ENCODE measurements around the gene GNG8. TPM values are rescaled to one million over a fixed set of nuclear protein-coding genes. Genes with fewer than 3 reads are reported as not detected.

GNG8 gene
- total and polyA plus RNA-seq, 10 of the 15 experiments (the other 5 are each of a cell fraction or from before 2014, with no cell fraction given): 1.2 to 6.6 (median 2.7) TPM; not detected in 6

DNA sequence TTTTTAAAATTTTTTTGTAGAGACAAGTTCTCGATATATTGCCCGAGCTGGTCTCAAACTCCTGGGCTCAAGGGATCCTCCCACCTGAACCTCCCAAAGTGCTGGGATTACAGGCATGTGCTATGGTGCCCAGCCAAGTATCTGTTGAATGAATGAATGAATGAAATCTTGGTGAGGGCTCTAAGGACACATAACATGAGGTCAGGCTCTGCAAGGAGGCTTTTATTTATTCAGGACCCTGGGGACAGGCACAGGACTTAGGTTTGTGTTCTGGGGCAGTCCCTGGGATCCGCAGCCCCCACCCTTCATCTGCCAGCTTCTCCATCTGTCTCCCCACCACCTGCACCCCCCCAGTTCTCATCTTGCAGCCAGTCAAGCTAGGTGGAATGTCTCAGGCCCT, 15.7 kb downstream of the GNG8 start:
- CTCF ChIA-PET: interaction anchor here (0.5 to 13.7 kb wide), 12 partner anchors 9 to 109 kb away, joined by 3 to 434 read pairs (median 6); partner anchors contain the start of genes CALM3, DACT3 and PTGIR
- Histone ChIP-seq H3K9ac (ENCODE audit: control insufficient read depth, insufficient read depth, low read length) (peak overlapping the region; percentile 7; the same call in 1 of the 2 replicates), H3K36me3 (ENCODE audit: control insufficient read depth in 2 of 2, insufficient read depth in 2 of 2, low read length in 1 of 2) (no peaks in the 10 kb centered on the region), H4K20me1 (ENCODE audit: control insufficient read depth, insufficient read depth) (no peaks in the 10 kb centered on the region), H2AFZ (ENCODE audit: control insufficient read depth, low read depth, low read length) (no peak overlapping the region), H3K4me2 (ENCODE audit: control insufficient read depth, insufficient read depth) (peak overlapping the region; percentile 72; the same call in 1 of the 2 replicates), H3K27me3 (replicated peaks in 1 of 2; ENCODE audit: control insufficient read depth in 2 of 2, insufficient read depth in 2 of 2, low read length in 1 of 2) (no peaks in the 10 kb centered on the region), H3K9me3 (replicated peaks; ENCODE audit: control insufficient read depth, insufficient read depth, low read length) (no peaks in the 10 kb centered on the region), H3K27ac (ENCODE audit: control insufficient read depth, insufficient read depth) (peak overlapping the region; percentile 85), H3K4me1 (ENCODE audit: control insufficient read depth, insufficient read depth, low read length) (peaks cover 47% of the 10 kb centered on the region), H3K79me2 (ENCODE audit: control insufficient read depth, insufficient read depth, low read length) (peaks cover 32% of the 10 kb centered on the region), H3K4me3 (peak overlapping the region; percentile 23; the same call in 1 of the 2 replicates)
- intact Hi-C loops (cut with micrococcal nuclease; ENCODE audit: unreplicated experiment) (no loop called here), in situ Hi-C loops (cut with MboI) (no loop called here)
- SMC1A ChIA-PET (ENCODE audit: uncharacterized antibody, unreplicated experiment): interaction anchor here (0.9 to 17.6 kb wide), 6 partner anchors 10 to 98 kb away, joined by 3 to 286 read pairs (median 10); partner anchors contain the start of genes CALM3 and DACT3
- RAD21 ChIA-PET (ENCODE audit: unreplicated experiment): interaction anchor here (0.6 to 11.8 kb wide), 6 partner anchors 8 to 95 kb away, joined by 3 to 245 read pairs (median 10); partner anchors contain the start of gene DACT3
- DNase-seq (ENCODE audit: low read depth, low spot score): no peak
- no peak for FAIRE-seq
- WGBS (ENCODE audit: insufficient coverage, insufficient replicate concordance, low lambda C conversion rate, missing lambda C conversion rate): 0% methylated on average over 3 of the region's 3 CpGs
- BruUV-seq (replicated peaks): TSS peak; percentile 95
- TF ChIP-seq SMARCA5 (IDR thresholded peaks at IDR 0.05) (0 out of 2 replicates have a peak, but pooled peaks have one; percentile 45), ZNF24 (IDR thresholded peaks at IDR 0.05) (peak; percentile 79), CEBPB (IDR thresholded peaks at IDR 0.05; ENCODE audit: borderline replicate concordance in 1 of 2, low read depth in 2 of 2, low read length in 2 of 2) (no peak)
- POLR2A ChIA-PET: interaction anchor here (0.7 to 7.7 kb wide), 4 partner anchors 17 to 655 kb away, joined by 3 to 72 read pairs (median 17); partner anchors contain the start of genes CALM3, DACT3 and INAFM1
- ATAC-seq: no peak

DNA sequence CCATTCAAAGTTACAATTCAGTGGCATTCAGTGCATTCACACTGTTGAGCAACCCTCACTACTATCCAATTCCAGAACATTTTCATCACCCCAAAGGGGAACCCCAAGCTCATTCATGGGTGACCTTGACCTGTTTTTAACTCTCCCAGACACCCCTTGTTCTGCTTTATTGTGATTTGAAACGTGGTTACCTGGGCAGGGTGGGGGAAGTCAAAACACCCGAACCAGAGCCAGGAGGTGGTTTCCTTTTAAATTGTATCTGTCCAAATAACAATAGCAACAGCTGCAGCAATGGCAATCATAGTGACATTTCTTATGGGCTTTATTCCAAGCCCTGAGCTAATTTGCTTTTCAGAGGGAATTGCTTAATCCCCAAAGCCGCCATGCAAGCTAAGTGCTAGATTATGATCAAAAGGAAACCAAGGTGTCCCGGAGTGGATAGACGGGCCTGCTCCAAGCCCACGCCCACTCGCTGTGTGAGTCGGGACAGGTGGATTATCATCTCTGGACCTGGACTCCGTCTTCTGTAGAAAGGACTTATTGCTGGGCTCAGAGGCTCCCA, 17.3 kb downstream of the GNG8 start:
- H3K4me2 ChIP-seq (ENCODE audit: control insufficient read depth, insufficient read depth): peak overlapping the region; percentile 71
- 48% methylated on average over 9 of the region's 9 CpGs for WGBS (ENCODE audit: insufficient coverage, insufficient replicate concordance, low lambda C conversion rate, missing lambda C conversion rate)
- peak; percentile 77 for DNase-seq (ENCODE audit: low read depth, low spot score)
- no peaks in the 10 kb centered on the region for H4K20me1 ChIP-seq (ENCODE audit: control insufficient read depth, insufficient read depth)
- peak; percentile 63 for ATAC-seq
- H3K27me3 ChIP-seq (replicated peaks in 1 of 2; ENCODE audit: control insufficient read depth in 2 of 2, insufficient read depth in 2 of 2, low read length in 1 of 2): no peaks in the 10 kb centered on the region
- H2AFZ ChIP-seq (ENCODE audit: control insufficient read depth, low read depth, low read length): no peak overlapping the region
- RAD21 ChIA-PET (ENCODE audit: unreplicated experiment): interaction anchor here (0.6 to 11.8 kb wide), 10 partner anchors 10 to 222 kb away, joined by 3 to 245 read pairs (median 4); partner anchors contain the start of genes CALM3 and DACT3
- intact Hi-C loops (cut with micrococcal nuclease; ENCODE audit: unreplicated experiment) (no loop called here), in situ Hi-C loops (cut with MboI) (no loop called here)
- H3K9ac ChIP-seq (ENCODE audit: control insufficient read depth, insufficient read depth, low read length): peak overlapping the region; percentile 41; the same call in 1 of the 2 replicates
- peak; percentile 81 for FAIRE-seq
- H3K4me3 ChIP-seq: peak overlapping the region; percentile 46; the same call in 1 of the 2 replicates
- peaks cover 39% of the 10 kb centered on the region for H3K4me1 ChIP-seq (ENCODE audit: control insufficient read depth, insufficient read depth, low read length)
- H3K27ac ChIP-seq (ENCODE audit: control insufficient read depth, insufficient read depth): peak overlapping the region; percentile 85
- H3K36me3 ChIP-seq (ENCODE audit: control insufficient read depth in 2 of 2, insufficient read depth in 2 of 2, low read length in 1 of 2): no peaks in the 10 kb centered on the region
- peaks cover 27% of the 10 kb centered on the region for H3K79me2 ChIP-seq (ENCODE audit: control insufficient read depth, insufficient read depth, low read length)
- POLR2A ChIA-PET: interaction anchor here (0.6 to 7.7 kb wide), 8 partner anchors 10 to 271 kb away, joined by 3 to 72 read pairs (median 4); partner anchors contain the start of genes CALM3 and DACT3
- SMC1A ChIA-PET (ENCODE audit: uncharacterized antibody, unreplicated experiment): interaction anchor here (0.6 to 17.6 kb wide), 7 partner anchors 8 to 734 kb away, joined by 3 to 286 read pairs (median 5); partner anchors contain the start of genes CALM3 and DACT3
- no peaks in the 10 kb centered on the region for H3K9me3 ChIP-seq (replicated peaks; ENCODE audit: control insufficient read depth, insufficient read depth, low read length)
- BruUV-seq (replicated peaks): TSS peak; percentile 78
- CTCF ChIA-PET: interaction anchor here (1.0 to 13.7 kb wide), 5 partner anchors 10 to 103 kb away, joined by 3 to 434 read pairs (median 8); partner anchors contain the start of genes DACT3 and PTGIR
- TF ChIP-seq EED (IDR thresholded peaks at IDR 0.05; ENCODE audit: low read depth) (peak; percentile 67), CBFB (IDR thresholded peaks at IDR 0.05; ENCODE audit: low read depth) (0 out of 2 replicates have a peak, but pooled peaks have one; percentile 27), RUNX3 (IDR thresholded peaks at IDR 0.05; ENCODE audit: low read length) (peak; percentile 85), POU2F2 (IDR thresholded peaks at IDR 0.05; ENCODE audit: borderline replicate concordance, low read depth, low read length) (no peak), CREM (IDR thresholded peaks at IDR 0.05; ENCODE audit: low read depth) (peak; percentile 63; the same call in 1 of the 2 replicates), NFIC (IDR thresholded peaks at IDR 0.05; ENCODE audit: low read depth, low read length) (peak; percentile 77), CHD1 (IDR thresholded peaks at IDR 0.05; ENCODE audit: low read depth, low read length) (no peak), POLR2AphosphoS5 (IDR thresholded peaks at IDR 0.05; ENCODE audit: low read length) (no peak)
- TF ChIP-seq, protein P1, sequence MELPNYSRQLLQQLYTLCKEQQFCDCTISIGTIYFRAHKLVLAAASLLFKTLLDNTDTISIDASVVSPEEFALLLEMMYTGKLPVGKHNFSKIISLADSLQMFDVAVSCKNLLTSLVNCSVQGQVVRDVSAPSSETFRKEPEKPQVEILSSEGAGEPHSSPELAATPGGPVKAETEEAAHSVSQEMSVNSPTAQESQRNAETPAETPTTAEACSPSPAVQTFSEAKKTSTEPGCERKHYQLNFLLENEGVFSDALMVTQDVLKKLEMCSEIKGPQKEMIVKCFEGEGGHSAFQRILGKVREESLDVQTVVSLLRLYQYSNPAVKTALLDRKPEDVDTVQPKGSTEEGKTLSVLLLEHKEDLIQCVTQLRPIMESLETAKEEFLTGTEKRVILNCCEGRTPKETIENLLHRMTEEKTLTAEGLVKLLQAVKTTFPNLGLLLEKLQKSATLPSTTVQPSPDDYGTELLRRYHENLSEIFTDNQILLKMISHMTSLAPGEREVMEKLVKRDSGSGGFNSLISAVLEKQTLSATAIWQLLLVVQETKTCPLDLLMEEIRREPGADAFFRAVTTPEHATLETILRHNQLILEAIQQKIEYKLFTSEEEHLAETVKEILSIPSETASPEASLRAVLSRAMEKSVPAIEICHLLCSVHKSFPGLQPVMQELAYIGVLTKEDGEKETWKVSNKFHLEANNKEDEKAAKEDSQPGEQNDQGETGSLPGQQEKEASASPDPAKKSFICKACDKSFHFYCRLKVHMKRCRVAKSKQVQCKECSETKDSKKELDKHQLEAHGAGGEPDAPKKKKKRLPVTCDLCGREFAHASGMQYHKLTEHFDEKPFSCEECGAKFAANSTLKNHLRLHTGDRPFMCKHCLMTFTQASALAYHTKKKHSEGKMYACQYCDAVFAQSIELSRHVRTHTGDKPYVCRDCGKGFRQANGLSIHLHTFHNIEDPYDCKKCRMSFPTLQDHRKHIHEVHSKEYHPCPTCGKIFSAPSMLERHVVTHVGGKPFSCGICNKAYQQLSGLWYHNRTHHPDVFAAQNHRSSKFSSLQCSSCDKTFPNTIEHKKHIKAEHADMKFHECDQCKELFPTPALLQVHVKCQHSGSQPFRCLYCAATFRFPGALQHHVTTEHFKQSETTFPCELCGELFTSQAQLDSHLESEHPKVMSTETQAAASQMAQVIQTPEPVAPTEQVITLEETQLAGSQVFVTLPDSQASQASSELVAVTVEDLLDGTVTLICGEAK (IDR thresholded peaks at IDR 0.05; ENCODE audit: borderline replicate concordance): peak; percentile 31; the same call in 1 of the 2 replicates
